HG02571 (cell line): ENCODE data around the gene SMPDL3A.

Experiments
- ATAC-seq: cut with Tn5 transposase; IDR thresholded peaks from one replicate; pipeline ENCODE4 v1.9.1; 2021; ENCODE audit warnings: mild to moderate bottlenecking, moderate library complexity; ENCODE audit not compliant: unreplicated experiment

The SMPDL3A gene

GRCh38 chr6:122803171-122803661 lies 14.2 kb downstream of the SMPDL3A start:
- ATAC-seq = no peak

- ATAC-seq = no peak
These were observed 16.0 kb downstream of the SMPDL3A start for GRCh38 chr6:122804962-122805485.

DNA sequence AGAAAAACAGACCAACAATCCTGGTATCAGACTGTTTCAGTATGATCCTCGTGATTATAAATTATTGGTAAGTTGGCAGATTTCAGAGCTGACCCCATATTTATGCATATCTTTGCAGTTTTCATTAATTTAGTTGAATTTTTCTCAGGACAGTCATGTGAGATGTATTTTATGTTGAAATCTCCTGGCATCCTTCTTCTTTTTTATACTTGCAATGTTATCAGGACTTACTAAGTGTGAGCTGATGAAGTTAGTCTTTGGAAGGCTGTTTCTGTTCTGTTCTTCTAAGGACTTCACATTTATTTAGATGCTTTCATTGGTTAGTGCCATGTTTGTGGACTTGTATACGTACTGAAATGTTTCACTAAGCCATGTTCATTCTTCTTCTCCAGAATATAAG lies 17.2 kb downstream of the SMPDL3A start:
- ATAC-seq = no peak

DNA sequence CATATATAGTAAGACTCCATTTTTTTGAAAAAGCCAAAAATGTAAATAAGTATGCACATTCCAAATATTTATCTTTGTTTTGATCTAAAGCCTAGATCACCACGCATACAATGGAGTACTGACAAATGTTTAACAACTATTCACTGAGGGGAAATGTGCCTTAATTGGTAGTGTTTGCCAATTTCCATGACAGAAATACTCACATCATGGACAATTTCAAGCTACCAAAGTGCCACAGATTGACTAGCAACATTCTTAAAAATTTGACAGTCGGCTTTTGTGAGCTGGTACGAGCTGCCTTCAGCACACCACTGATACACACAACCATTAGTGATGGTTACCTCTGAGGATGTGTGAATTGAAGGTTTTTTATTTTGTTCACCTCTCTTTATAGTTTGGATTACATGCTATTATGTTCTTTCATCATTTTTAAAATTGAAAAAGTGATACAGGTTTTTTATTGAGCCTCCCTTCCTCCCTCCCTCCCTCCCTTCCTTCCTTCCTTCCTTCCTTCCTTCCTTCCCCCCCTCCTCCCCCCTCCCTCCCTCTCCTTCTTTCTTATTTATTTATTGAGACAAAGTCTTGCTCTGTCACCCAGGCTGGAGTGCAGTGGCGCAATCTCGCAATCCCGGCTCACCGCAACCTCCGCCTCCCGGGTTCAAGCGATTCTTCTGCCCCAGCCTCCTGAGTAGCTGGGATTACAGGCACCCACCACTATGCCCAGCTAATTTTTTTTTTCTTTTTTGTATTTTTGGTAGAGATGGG lies 19.2 kb downstream of the SMPDL3A start:
- ATAC-seq = no peak

GRCh38 chr6:122809001-122809400 lies 19.9 kb downstream of the SMPDL3A start:
- no peak for ATAC-seq

DNA sequence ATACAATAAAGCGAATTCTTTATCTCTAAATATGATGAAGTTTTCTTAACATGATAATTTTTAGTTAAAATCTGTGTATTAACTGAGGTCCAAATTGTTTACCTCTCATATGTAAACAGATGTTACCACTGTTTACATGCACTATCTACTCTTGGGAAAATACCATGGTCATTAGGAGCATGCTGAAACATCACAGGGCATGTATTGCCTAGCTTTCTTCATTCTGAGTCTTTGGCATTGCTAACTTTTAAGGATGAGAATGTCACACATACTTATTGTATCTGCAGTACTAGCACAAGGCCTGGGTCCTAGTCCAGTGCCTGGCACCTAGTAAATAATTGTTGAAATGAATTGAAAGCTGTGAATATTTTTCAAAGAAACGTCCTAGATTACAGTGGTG lies 20.6 kb downstream of the SMPDL3A start:
- no peak for ATAC-seq

DNA sequence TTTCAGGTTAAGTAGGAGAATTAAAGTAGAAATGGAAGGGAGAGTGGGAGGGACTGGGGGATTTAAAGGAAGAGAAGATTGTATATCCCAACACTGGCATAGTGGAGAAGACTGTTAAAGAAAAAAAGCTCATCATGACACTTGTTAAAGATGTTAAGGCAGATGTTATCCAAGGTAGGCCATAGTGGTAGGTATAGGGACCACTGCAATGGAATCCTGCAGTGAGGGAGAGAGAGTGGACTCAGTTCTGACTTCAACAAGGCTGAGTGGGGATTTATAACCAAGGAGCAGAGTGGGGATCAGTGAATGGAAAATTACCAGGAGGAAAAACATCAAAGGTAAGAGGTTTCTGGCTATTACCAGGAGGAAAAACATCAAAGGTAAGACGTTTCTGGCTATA lies 21.1 kb downstream of the SMPDL3A start:
- ATAC-seq = no peak

- ATAC-seq = no peak
These were observed 28.3 kb downstream of the SMPDL3A start for GRCh38 chr6:122817358-122817757.

GRCh38 chr6:122817766-122818165 lies 28.7 kb downstream of the SMPDL3A start:
- no peak for ATAC-seq

DNA sequence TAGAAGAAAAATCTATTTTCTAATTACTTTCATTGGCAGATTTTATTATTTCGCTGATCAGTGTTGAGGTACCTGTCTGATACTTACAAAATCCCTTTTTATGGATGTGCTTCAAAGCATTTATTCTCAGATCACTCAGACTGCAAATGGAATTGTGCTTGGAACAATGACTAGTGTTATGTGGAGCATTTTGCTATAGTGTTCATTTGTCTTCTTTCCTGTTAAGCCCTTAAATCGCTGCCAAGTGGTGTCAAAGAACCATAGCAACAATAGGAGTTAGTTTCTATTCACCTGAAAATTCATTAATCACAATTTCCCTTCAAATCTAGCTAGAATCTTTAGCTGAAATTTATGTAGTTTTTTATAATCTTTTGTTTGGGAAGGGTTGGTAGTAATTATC lies 29.8 kb downstream of the SMPDL3A start:
- no peak for ATAC-seq

- no peak for ATAC-seq
These were observed 32.0 kb downstream of the SMPDL3A start for GRCh38 chr6:122821095-122821494.

GRCh38 chr6:122825163-122825562 lies 36.1 kb downstream of the SMPDL3A start:
- no peak for ATAC-seq

DNA sequence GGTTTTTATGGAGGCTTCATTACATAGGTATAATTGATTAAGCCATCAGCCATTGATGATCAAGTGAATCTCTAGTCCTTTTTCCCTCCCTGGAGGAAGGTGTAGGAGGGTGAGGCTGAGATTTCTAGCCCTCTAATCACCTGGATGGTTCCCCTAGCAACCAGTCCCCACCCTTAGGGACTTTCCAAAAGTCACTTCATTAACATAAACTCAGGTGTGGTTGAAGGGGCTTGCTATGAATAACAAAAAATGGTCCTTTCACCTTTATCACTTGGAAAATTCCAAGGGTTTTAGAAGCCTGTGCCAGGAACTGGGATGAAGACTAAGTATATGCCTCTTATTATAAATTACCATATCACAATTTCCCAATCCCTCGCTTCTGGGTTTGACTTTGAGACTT lies 40.4 kb downstream of the SMPDL3A start:
- no peak for ATAC-seq

GRCh38 chr6:122831511-122831910 lies 42.5 kb downstream of the SMPDL3A start:
- no peak for ATAC-seq

GRCh38 chr6:122832459-122832858 lies 43.4 kb downstream of the SMPDL3A start:
- no peak for ATAC-seq

- no peak for ATAC-seq
These were observed 44.0 kb downstream of the SMPDL3A start for GRCh38 chr6:122833021-122833491.

GRCh38 chr6:122838060-122838780 lies 49.2 kb downstream of the SMPDL3A start:
- ATAC-seq = no peak

DNA sequence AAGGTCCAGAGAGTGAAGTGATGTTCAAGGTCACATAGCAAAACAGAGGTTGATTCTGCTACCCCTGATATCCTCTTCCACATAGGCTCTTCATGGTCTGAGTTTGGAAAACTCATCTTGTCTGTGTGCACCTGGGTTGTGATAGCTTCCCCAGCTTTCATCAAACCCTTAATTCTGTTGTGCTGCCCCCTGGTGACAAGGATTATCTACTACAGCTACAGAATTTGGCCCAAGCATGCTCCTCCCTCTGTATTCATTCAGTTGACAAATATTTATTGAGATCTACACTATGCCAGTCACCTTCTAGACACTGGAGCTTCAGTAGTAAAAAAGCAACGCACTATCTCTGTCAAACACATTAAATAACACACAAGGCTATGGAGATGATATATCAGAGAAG lies 50.4 kb downstream of the SMPDL3A start:
- peak; percentile 54 for ATAC-seq

GRCh38 chr6:122839906-122840305 lies 50.8 kb downstream of the SMPDL3A start:
- no peak for ATAC-seq

DNA sequence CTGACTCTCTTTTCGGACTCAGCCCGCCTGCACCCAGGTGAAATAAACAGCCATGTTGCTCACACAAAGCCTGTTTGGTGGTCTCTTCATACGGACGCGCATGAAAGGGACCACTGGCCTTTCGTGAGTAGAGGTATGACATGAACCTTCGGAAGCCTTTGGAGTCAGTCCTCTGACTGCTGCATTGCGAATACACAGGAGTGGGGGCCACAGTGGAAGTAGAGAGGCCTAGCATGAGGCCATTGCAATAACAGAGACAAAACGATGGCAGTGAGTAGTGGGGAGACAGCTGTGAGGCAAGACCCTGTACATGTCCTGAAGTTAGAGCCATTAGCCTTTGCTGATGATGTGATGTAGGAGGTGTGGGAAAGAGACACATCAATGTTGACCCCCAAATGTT lies 56.4 kb downstream of the SMPDL3A start:
- ATAC-seq = no peak

GRCh38 chr6:122845916-122846612 lies 57.0 kb downstream of the SMPDL3A start:
- ATAC-seq = no peak
